AG04449 (cell line): ENCODE measurements around the gene DIAPH2.

ENCODE experiments used
- CTCF ChIA-PET: fragments of 350-600 bp; formaldehyde crosslinking; extraction: SDS; loops from one replicate; lab custom pipeline; 2021; ENCODE audit warnings: antibody characterized with exemption; lab: Yijun Ruan, JAX
- POLR2A ChIA-PET: fragments of 400-600, 350-600 bp; formaldehyde crosslinking; extraction: SDS; loops from one replicate; lab custom pipeline; 2020; ENCODE audit warnings: antibody characterized with exemption, inconsistent platforms; lab: Yijun Ruan, JAX
- DNase-seq: peaks from one replicate; pipeline ENCODE4 v3.0.0-alpha.2; 2010; ENCODE audit warnings: low read depth, low spot score
- H3K4me3 ChIP-seq: 2 replicates; pipeline ENCODE4 v1.5.1; 2011; ENCODE audit warnings: low read depth, mild to moderate bottlenecking, control low read depth, low read length
- TF ChIP-seq, protein P1 (sequence below): IDR thresholded peaks from one replicate; pipeline ENCODE4 v1.5.1; 2011; ENCODE audit warnings: mild to moderate bottlenecking, moderate library complexity, low read length, control low read depth, inconsistent platforms; ENCODE audit not compliant: insufficient read depth; ENCODE audit errors: missing control alignments

Gene DIAPH2

DNA sequence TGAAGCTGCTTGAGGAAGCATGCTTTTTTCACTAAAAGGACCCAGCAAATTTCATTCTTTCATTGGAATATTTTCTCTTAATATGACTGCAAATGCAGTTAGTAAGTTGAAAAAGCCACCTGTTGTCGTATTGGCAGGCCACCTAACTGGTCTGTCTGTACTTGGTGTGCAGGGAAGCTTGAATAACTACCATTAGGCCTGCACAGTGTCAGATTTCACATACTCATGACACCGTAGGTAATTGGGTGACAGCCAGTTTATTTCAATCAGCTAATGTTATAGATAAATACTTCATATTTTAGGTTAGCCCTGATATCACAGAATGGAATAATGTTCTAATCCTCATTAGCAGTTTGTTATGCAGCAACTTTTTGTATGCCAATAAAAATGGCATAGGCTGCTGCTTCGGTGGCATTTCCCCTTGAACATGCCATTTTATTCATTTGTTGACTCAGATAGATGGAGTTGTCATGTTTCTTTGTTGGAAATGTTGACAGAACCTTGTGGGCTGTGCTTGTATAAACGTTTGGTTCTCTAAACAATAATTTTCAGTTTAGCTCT lies 372.8 kb downstream of the DIAPH2 start:
- H3K4me3 ChIP-seq, result no peak overlapping the region
- POLR2A ChIA-PET, result no interaction called here
- TF ChIP-seq, protein P1, sequence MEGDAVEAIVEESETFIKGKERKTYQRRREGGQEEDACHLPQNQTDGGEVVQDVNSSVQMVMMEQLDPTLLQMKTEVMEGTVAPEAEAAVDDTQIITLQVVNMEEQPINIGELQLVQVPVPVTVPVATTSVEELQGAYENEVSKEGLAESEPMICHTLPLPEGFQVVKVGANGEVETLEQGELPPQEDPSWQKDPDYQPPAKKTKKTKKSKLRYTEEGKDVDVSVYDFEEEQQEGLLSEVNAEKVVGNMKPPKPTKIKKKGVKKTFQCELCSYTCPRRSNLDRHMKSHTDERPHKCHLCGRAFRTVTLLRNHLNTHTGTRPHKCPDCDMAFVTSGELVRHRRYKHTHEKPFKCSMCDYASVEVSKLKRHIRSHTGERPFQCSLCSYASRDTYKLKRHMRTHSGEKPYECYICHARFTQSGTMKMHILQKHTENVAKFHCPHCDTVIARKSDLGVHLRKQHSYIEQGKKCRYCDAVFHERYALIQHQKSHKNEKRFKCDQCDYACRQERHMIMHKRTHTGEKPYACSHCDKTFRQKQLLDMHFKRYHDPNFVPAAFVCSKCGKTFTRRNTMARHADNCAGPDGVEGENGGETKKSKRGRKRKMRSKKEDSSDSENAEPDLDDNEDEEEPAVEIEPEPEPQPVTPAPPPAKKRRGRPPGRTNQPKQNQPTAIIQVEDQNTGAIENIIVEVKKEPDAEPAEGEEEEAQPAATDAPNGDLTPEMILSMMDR, result no peak
- CTCF ChIA-PET, result no interaction called here
- DNase-seq, result no peak

DNA sequence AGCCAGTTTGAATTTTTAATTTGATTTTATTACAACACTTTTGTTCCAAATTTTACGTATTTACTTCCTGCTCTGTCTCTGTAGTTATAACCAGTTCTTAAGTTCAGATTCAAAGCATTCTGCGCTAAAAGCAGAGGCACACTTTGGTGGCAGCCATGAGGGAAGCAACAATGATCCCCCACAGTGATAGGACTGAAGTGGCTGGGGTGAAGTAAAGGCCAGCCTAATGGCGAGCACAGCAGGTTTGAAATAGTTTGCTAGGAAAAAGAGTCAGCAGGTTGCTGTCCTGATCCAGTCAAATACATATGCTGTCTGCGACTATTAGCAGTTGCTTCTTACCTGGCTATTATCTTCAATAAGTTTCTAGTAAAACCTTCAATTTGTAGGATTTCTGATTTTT lies 375.4 kb downstream of the DIAPH2 start:
- no peak overlapping the region for H3K4me3 ChIP-seq
- TF ChIP-seq, protein P1, result no peak
- CTCF ChIA-PET, result no interaction called here
- DNase-seq, result no peak
- POLR2A ChIA-PET, result no interaction called here

DNA sequence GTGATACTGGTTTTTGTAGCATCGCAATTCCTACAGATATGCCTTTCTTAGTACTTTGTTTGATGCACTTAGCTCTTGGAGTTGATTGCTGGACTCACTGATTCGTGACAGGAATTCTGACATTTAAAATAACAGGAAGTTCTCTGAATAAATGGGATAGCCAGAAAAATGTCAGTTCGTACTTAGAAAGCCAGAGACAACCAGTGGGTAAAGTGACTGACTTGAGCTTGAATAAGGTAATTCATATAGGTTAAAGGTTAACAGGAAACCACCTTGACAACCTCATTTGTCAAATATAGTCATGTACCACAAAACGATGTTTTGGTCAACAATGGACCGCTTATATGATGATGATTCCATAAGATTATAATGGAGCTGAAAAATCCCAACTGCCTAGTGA lies 380.4 kb downstream of the DIAPH2 start:
- ChIA-PET CTCF (no interaction called here), POLR2A (no interaction called here)
- no peak for DNase-seq
- TF ChIP-seq, protein P1, result no peak
- no peak overlapping the region for H3K4me3 ChIP-seq

DNA sequence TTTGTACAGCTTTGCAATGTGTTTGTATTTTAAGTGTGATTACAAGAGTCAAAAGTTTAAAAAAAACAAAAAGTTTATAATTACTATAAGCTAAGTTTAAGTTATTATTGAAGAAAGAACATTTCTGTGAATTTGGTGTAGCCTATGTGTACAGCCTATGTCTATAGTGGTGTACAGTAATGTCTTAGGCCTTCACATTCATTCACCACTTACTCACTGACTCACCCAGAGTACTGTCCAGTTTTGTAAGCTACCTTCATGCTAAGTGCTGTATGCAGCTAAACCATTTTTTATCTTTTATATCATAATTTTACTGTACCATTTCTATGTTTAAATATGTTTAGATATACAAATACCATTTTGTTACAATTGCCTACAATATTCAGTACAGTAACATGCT lies 381.3 kb downstream of the DIAPH2 start:
- POLR2A ChIA-PET, result no interaction called here
- CTCF ChIA-PET, result no interaction called here
- TF ChIP-seq, protein P1, result no peak
- DNase-seq, result no peak
- no peak overlapping the region for H3K4me3 ChIP-seq

DNA sequence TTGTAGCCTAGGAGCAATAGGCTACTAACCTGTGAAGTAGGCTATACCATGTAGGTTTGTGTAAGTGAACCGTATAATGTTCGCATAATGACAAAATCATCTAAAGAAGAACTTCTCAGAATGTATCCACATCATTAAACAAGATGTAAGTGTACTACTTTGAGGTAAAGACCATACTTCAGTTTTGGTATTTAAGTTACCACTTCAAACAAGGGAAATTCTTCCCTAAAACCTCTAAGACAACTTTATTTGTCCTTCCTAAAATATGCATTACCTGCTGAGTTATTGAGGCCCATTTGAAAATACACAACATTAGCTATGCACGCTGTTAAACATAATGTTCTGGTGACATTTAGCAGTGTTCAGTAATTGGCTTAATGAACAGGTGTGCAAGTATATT lies 381.7 kb downstream of the DIAPH2 start:
- ChIA-PET CTCF (no interaction called here), POLR2A (no interaction called here)
- no peak for DNase-seq
- TF ChIP-seq, protein P1, result no peak
- no peak overlapping the region for H3K4me3 ChIP-seq

DNA sequence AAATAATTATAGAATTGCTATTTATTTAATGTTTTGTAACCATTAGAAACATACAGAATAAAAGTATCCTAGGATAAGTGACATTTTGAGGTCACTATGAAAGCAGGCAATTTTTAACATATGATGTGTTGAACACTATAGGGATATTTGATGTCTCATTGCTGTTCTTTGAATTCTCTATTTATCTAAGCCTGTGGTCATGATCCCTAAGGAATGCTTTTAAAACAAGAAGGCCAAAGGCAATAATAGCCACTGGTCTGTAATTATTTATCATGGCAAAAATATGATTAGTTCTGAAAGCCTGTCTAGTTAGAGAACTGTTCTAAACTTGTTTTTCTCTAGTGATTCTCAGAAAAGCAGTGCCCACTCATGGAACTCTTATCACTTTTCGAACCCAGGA lies 385.7 kb downstream of the DIAPH2 start:
- TF ChIP-seq, protein P1, result no peak
- no peak for DNase-seq
- no peak overlapping the region for H3K4me3 ChIP-seq
- CTCF ChIA-PET, result no interaction called here
- POLR2A ChIA-PET, result no interaction called here
